Ascending aorta (tissue), 2 donors: ENCODE measurements around the gene MBD4. TPM values are rescaled to one million over a fixed set of nuclear protein-coding genes. Genes with fewer than 3 reads are reported as not detected.

ENCODE experiments used
- DNase-seq, 2 donors: peaks; one replicate each; pipeline ENCODE4 v3.0.0-alpha.2; 2019; ENCODE audit warnings: low spot score in 2 of 2
- H3K27ac ChIP-seq, 2 donors: fragments of 200-600 bp; sonication (generic); one replicate each; pipeline ENCODE4 v1.5.1; 2016 to 2017; ENCODE audit warnings: mild to moderate bottlenecking in 1 of 2
- H3K27me3 ChIP-seq: fragments of 200-600 bp; sonication (generic); one replicate; pipeline ENCODE4 v1.5.1; 2017
- H3K36me3 ChIP-seq, 2 donors: fragments of 200-600 bp; sonication (generic); one replicate each; pipeline ENCODE4 v1.5.1; 2016
- H3K4me1 ChIP-seq, 2 donors: fragments of 200-600 bp; sonication (generic); one replicate each; pipeline ENCODE4 v1.5.1; 2016 to 2017; ENCODE audit warnings: mild to moderate bottlenecking in 1 of 2
- H3K4me3 ChIP-seq, 2 donors: fragments of 200-600 bp; sonication (generic); one replicate each; pipeline ENCODE4 v1.5.1; 2016 to 2017; ENCODE audit warnings: mild to moderate bottlenecking in 1 of 2
- H3K9me3 ChIP-seq, 2 donors: fragments of 200-600 bp; sonication (generic); one replicate each; pipeline ENCODE4 v1.5.1; 2016
- CTCF ChIP-seq, 3 experiments: fragments of 200-600 bp in 2 of 3; fragments of 450-650 bp in 1 of 3; sonication (generic) in 2 of 3; IDR thresholded peaks; one replicate each; pipeline ENCODE4 v1.5.1; 2016 to 2019; ENCODE audit warnings: antibody characterized with exemption in 3 of 3, mild to moderate bottlenecking in 1 of 3, moderate library complexity in 1 of 3
- intact Hi-C: fragments of 100-400 bp; cut with DNase I; formaldehyde crosslinking; loops from one replicate; pipeline ENCODE4 v1.15.1; 2023
- total RNA-seq: library from RNA; depleted of rRNA; stranded (reverse); fragments of >200 nt; gene quantifications from one replicate; pipeline ENCODE4 v1.1.0, GENCODE V29; 2016

The MBD4 gene
- total RNA-seq, 1 donor from 2014 or later, result 57.6 TPM

GRCh38 chr3:129428376-129429079 lies 11.2 kb downstream of the MBD4 start, which contains the start of gene EFCAB12:
Gene EFCAB12 (minus strand): TSS chr3:129428636. CDS start chr3:129428488, 148 bp downstream.
- TF ChIP-seq CTCF (IDR thresholded peaks at IDR 0.05), result no peak
- intact Hi-C loops, result loop anchor here (1.0 kb wide), 2 partner anchors 11 to 29 kb away; partner anchors contain the start of gene MBD4
- Histone ChIP-seq H3K4me3 (peak within 1 kb of the TSS; percentile 55 to 61), H3K36me3 (peaks cover 25 to 32% of the 10 kb centered on the region in 2 donors), H3K9me3 (no peaks in the 10 kb centered on the region), H3K4me1 (peaks cover 0 to 6% of the 10 kb centered on the region in 2 donors), H3K27me3 (no peaks in the 10 kb centered on the region), H3K27ac (peak within 1 kb of the TSS; percentile 49 to 52)
- peak; percentile 83 to 97 for DNase-seq

- Histone ChIP-seq H3K36me3 (peaks cover 23 to 27% of the 10 kb centered on the region in 2 donors), H3K27ac (no peak overlapping the region), H3K27me3 (no peaks in the 10 kb centered on the region), H3K4me1 (peaks cover 0 to 6% of the 10 kb centered on the region in 2 donors), H3K9me3 (no peaks in the 10 kb centered on the region), H3K4me3 (peak overlapping the region; percentile 55 to 61)
- TF ChIP-seq CTCF (IDR thresholded peaks at IDR 0.05), result no peak
- no peak for DNase-seq
- intact Hi-C loops, result loop anchor here (1.0 kb wide), 2 partner anchors 11 to 29 kb away; partner anchors contain the start of gene MBD4
Observed at GRCh38 chr3:129428007-129428375, 11.8 kb downstream of the MBD4 start.

- no peak for TF ChIP-seq CTCF (IDR thresholded peaks at IDR 0.05)
- Histone ChIP-seq H3K9me3 (no peaks in the 10 kb centered on the region), H3K27ac (no peak overlapping the region), H3K4me1 (peaks cover 0 to 6% of the 10 kb centered on the region in 2 donors), H3K36me3 (peaks cover 2 to 3% of the 10 kb centered on the region in 2 donors), H3K27me3 (no peaks in the 10 kb centered on the region), H3K4me3 (no peak overlapping the region)
- intact Hi-C loops, result no loop called here
- DNase-seq, result no peak
Observed at GRCh38 chr3:129425619-129426018, 14.1 kb downstream of the MBD4 start.

GRCh38 chr3:129425213-129425612 lies 14.5 kb downstream of the MBD4 start:
- H3K27ac ChIP-seq, result no peak overlapping the region

GRCh38 chr3:129424185-129424841 lies 15.4 kb downstream of the MBD4 start:
- Histone ChIP-seq H3K4me3 (no peak overlapping the region), H3K4me1 (peaks cover 0 to 6% of the 10 kb centered on the region in 2 donors), H3K36me3 (no peaks in the 10 kb centered on the region), H3K27me3 (no peaks in the 10 kb centered on the region), H3K9me3 (no peaks in the 10 kb centered on the region), H3K27ac (no peak overlapping the region)
- intact Hi-C loops, result no loop called here
- DNase-seq, result no peak
- no peak for TF ChIP-seq CTCF (IDR thresholded peaks at IDR 0.05)

More at GRCh38 chr3:129425213-129425612, 14.5 kb downstream of the MBD4 start:
- DNase-seq, result no peak
- no peaks in the 10 kb centered on the region for H3K27me3 ChIP-seq
- H3K4me3 ChIP-seq, result no peak overlapping the region
- H3K4me1 ChIP-seq, result peaks cover 0 to 6% of the 10 kb centered on the region in 2 donors
- intact Hi-C loops, result no loop called here
- no peak for TF ChIP-seq CTCF (IDR thresholded peaks at IDR 0.05)
- H3K36me3 ChIP-seq, result no peaks in the 10 kb centered on the region
- H3K9me3 ChIP-seq, result no peaks in the 10 kb centered on the region
